Posterior cingulate gyrus (tissue), 11 donors: ENCODE measurements around the gene CHST11.

Experiments used
- DNase-seq, 10 donors: peaks; one replicate each; pipeline versions ENCODE4 v3.0.0 to v3.0.0-alpha.2; 2020 to 2021; ENCODE audit warnings: mixed read lengths in 3 of 10
- intact Hi-C: fragments of 100-400 bp; cut with DNase I; formaldehyde crosslinking; loops from one replicate; pipeline ENCODE4 v1.15.1; 2023

CHST11 gene

DNA sequence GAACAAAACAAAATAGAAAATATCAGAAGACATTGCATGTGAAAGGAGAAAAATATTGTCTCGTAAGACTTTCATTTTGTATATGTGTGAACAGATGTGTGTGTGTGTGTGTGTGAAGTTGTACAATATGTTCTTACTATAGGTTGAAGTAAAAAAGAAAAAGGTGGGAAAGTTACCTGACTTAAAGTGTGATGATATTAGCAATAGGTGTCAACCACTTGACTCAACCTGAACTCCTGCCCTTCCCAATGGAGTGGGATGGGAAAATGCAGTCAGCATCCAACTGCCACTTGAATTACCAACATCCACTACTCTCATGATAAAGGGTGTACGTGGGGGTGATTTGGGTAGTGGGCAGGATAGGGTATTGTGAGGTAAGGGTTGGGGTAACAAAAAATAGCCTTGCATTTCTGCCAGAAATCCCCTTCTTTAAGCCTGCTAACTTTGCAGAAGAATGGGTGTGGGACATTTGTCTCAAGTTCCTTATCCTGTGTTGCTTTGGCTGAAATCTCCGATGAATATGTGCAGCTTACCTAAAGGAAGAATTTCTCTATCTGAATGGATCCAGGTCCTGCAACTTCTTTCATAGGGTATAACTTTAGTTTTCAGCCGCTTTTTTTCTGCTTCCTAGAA, 181.6 kb downstream of the CHST11 start:
- DNase-seq: no peak
- intact Hi-C loops: no loop called here

GRCh38 chr12:104638851-104639240, 182.1 kb downstream of the CHST11 start:
- intact Hi-C loops: no loop called here
- DNase-seq: no peak

DNA sequence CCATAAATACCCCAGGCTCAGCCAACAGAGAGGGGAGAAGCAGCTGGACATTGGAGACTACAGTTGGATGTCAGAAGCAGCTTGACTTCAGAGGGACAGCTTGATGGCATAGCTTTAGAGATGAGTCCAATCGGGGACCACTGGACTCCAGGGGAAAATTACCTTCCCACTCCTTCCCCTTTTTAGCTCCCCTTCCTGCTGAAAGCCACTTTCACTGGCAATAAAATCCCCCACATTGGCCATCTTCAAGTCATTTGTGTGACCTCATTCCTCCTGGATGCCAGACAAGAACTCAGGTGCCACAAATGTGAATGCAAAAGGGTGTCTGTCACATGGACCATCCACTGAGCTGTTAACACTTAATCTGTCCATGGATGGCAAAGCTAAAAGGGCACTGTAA, 184.2 kb downstream of the CHST11 start:
- intact Hi-C loops: no loop called here
- DNase-seq: no peak

- intact Hi-C loops: no loop called here
- no peak for DNase-seq
Measured at GRCh38 chr12:104641862-104642261, 185.1 kb downstream of the CHST11 start.

- intact Hi-C loops: no loop called here
- no peak for DNase-seq
Measured at GRCh38 chr12:104643093-104643818, 186.5 kb downstream of the CHST11 start.

DNA sequence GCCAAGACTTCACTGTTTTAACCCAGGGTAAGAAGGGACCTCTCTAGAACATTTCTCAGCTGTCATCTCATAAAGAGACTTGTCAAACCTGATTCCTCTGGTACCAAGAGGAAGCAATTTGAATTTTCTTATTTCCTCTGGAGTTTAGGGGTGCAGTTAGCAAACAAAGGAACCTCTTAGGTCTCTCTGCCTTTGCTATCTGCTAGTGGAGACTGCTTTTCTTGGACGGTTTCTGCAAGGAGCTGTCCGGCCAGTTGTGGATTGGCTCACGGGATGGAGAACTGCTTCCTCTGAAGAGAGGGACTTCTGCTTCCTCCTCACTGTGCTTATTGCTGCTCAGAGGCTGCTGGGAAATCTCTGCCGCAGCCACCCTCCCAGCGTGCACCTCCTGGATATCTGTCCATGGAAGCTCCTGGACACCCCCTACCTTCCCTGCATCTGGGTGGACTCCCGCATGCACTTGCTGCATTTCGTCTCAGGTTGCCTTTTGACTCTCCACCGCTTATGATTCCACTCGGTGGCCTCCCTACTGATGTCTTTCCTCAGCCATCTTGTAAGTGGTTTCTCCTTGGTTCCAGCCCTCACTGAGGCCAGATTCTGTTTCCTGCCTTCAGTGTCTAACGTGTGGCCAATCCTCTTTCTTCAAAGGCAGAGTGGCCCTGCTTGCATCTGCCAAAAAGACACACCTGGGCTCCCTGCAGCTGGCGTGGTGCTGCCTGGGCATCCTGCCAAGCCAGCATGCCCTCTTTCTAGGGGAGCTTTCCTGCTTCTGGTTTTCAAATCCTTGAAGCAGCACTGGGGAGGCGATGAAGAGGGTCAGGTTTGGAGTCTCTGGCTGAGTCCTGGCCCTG, 187.3 kb downstream of the CHST11 start:
- intact Hi-C loops: no loop called here
- peak in 1 of 10 donors; percentile 76 for DNase-seq

DNA sequence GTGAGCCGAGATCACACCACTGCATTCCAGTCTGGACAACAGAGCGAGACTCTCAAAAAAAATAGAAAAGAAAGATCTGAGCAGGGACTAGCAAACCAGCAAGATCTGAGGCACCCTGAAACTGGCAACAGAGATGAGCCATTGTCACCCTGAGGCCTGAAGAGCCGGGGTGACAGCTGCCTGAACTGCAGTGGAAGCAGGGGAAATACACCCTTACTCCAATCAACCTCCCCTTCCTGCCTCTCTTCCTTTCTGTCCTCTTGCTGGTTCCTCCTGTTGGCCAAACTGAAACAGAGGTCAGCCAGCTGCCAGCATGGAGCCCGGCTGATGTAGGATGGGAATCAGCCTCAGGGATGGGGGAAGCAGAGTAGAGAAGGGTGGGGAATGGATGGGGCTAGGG, 192.0 kb downstream of the CHST11 start:
- DNase-seq: no peak
- intact Hi-C loops: no loop called here

GRCh38 chr12:104649217-104649824, 192.6 kb downstream of the CHST11 start:
- no peak for DNase-seq
- intact Hi-C loops: no loop called here

DNA sequence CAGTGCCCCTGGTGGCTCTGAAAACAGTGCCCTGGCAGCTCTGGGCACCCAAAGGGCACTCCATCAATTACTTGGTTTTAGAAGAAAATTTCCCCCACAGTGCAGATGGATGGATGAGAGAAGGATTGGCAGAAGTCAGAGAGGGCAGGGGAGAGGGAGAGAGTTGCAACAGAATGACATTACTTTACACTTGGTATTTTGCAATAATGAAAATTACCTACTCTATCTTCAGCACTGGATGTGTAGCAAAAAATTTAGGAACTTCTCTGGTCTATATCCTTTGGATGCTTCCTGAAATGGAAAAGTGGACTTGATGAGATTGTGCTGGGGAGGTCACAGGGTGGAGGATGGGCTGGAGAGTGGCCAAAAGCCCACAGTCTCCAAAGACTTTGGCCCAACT, 193.2 kb downstream of the CHST11 start:
- no peak for DNase-seq
- intact Hi-C loops: no loop called here

- intact Hi-C loops: no loop called here
- DNase-seq: no peak
Measured at GRCh38 chr12:104650541-104650940, 193.8 kb downstream of the CHST11 start.

DNA sequence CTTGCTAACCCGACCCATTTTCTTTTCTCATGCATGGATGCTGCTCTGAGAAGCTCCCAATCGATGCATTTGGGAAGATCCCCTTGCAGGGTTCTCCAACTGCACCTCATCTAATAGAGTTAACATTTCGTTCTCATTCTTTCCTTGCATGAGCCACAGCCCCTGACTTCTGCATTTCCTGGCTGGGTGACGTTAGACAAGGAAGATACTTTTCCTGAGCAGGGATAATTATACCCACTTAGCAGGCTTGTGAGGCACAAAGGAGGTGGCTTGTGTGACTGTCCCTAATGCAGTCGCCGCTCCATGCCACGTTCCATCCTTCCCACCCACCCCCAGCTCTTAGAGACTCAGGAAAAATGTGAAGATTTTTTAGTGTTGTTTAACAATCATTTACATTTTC, 195.1 kb downstream of the CHST11 start:
- intact Hi-C loops: no loop called here
- DNase-seq: no peak

DNA sequence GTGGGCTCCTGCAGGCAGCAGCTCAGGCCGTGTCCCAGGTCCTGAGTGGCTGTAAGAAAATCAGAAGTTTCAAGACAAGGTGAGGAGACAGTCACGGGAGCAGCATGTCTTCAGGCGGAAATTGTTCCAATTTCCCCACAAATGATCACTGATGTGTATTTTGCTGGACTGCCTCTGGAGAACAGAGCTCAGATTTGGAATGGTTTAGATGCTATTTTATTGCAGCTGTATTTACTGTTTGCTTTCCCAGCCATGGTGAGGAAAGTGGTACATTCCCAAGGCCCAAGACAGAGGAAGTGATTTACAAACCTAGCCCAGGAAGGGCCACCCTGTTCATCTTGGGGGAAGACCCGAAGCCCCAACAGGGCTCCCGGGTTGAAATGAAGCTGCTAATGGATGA, 195.6 kb downstream of the CHST11 start:
- intact Hi-C loops: no loop called here
- DNase-seq: no peak

- no peak for DNase-seq
- intact Hi-C loops: no loop called here
Measured at GRCh38 chr12:104652910-104653309, 196.2 kb downstream of the CHST11 start.

DNA sequence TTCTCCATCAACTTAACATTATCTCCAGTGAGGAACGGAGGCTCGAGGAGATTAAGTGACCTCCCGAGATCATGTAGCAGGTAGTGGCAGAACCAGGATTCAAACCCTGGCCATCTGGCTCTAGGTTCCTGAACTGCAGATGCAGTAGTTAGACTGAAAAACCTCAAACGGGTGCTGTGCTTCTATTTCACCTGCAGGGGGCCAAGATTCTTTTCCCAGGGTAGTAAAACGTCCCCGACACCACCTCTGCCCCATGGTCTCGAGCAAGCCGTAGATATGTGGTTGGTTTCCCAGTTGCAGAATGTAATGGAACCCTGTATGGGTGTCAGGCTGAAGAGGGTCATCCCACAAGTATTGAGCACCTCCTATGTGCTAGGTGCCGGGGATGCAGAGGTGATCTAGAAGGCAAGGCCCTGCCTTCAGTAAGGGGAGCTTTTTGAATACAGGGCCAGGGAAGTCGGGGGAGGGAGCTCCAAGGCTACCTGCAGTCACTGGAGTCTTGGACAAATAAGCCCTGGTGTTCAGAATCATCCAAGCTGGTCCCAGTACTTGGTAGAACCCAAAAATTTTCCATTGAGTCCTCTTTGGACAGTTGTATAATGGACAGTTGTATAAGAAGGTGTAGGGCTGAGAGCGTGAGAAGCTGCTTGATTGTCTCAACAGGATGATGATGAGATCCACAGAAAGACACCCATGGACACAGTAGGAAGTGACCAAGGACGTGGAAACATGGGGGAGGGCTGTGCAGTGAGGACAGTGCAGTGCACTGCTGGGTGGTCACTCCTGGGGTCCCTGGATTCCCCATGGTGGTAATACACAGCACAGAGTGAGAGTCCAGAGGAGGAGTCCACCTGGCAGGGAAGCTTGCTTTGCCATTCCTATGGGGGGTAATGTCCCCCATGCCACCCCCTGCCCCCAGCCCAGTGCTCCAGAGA, 197.2 kb downstream of the CHST11 start:
- intact Hi-C loops: no loop called here
- DNase-seq: no peak

GRCh38 chr12:104654665-104655609, 198.2 kb downstream of the CHST11 start:
- intact Hi-C loops: no loop called here
- no peak for DNase-seq

DNA sequence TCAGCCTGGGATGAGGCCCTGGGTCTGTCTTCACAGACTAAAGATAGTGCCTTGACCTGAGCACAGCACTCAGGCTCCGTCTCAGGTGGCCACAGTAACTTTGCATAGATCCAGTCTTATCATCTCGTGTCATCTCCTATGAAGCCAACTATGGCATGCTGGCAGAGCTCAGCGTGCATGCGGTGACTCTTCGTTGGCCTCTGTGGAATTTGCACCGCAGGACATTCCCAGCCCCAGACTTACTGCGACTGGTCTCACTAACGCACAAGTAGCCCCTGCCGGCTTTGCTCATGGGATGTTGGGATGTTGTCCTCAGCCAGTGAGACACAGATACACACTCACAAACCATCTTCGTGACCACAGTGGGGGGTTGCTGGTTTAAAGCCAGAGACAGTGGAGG, 199.6 kb downstream of the CHST11 start:
- peak in 2 of 10 donors; percentile 40 to 78 for DNase-seq
- intact Hi-C loops: no loop called here

DNA sequence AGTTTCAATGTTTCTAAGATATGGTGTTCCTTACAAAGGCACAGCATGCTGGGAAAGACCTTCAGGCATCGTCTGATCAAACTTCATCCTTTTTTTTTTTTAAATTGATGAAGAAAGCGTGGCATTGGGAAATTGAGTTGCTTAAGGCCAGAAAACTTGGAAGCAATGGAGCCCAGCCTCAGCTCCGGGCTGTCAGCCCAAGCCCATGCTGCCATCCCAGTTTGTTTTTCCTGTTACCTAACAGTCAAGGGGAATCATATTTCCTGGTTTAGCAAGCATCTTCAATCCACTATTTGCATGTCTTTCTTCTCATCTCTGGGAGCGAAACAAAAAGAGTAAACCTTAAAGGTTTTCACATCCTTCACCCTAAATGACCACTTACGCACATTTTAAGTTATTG, 200.2 kb downstream of the CHST11 start:
- DNase-seq: peak in 2 of 10 donors; percentile 54 to 79
- intact Hi-C loops: no loop called here

GRCh38 chr12:104657726-104658484, 201.2 kb downstream of the CHST11 start:
- peak in 1 of 10 donors; percentile 45 for DNase-seq
- intact Hi-C loops: no loop called here
